GM19351 (cell line): ENCODE measurements around the gene FBXO47.

Experiments
- ATAC-seq: cut with Tn5 transposase; IDR thresholded peaks from one replicate; pipeline ENCODE4 v1.9.1; 2021; ENCODE audit warnings: mild to moderate bottlenecking, moderate library complexity; ENCODE audit not compliant: unreplicated experiment

Gene FBXO47

GRCh38 chr17:38967290-38967738 is at the start of gene FBXO47:
FBXO47 (minus strand) TSS chr17:38967403; CDS start chr17:38963025, 4,378 bp downstream.
- no peak for ATAC-seq

DNA sequence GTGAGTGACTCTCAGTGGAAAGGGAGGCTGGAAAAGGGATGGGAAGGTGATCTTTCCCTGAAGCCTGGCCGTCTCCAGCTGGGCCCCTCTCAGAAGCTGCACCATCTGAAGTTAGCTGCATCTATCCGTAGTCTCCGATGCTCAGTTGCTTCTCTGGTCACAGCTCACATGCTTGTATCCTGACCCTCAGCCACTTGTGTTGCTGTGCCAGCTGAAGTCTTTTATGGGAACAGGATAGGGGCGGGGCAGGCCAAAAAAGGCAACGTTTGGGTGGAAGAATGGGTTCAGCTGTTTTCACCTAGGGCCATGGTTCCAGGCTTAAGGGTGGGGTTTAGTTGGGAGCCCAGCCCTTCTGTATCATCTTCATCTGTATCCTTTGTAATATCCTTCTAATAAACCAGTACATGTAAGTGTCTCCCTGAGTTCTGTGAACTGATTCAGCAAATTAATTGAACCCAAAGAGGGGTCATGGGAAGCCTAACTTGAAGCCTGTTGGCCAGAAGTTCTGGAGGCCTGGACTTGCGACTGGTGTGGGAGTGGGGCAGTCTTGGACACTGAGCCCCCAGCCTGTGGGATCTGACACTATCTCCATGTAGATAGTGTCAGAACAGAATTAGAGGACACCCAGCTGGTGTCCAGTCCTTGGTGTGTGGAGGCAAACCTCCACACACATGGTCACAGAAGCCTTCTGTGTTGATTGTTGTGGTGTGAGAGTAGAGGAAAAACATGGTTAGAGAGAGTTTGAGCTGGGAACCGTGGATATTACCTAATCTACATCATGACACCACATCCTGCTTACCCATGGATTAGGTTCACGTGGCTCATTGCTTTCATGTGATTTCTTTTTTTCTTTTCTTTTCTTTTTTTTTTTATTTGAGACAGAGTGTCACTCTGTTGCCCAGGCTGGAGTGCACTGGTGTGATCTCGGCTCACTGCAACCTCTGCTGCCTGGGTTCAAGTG is 49.3 kb upstream of the FBXO47 start:
- ATAC-seq = no peak

DNA sequence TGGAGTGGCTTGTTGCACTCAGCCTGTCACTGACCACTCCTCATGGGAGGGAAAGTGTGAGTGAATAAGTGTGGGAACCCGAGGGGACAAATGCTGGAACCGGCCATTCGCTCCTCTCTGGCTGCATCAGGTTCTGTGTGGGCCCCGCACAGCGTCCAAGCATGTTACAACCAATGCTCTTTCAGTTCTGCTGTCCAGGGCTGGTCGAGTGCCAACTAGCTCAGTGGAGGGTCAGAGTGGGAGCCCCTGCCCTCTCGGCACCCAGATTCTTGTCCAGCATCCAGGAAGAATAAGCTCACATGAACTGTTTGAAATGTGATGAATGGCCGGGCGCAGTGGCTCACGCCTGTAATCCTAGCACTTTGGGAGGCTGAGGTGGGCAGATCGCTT is 48.3 kb upstream of the FBXO47 start:
- ATAC-seq = no peak

- no peak for ATAC-seq
Observed at GRCh38 chr17:39014795-39015545, 47.8 kb upstream of the FBXO47 start.

DNA sequence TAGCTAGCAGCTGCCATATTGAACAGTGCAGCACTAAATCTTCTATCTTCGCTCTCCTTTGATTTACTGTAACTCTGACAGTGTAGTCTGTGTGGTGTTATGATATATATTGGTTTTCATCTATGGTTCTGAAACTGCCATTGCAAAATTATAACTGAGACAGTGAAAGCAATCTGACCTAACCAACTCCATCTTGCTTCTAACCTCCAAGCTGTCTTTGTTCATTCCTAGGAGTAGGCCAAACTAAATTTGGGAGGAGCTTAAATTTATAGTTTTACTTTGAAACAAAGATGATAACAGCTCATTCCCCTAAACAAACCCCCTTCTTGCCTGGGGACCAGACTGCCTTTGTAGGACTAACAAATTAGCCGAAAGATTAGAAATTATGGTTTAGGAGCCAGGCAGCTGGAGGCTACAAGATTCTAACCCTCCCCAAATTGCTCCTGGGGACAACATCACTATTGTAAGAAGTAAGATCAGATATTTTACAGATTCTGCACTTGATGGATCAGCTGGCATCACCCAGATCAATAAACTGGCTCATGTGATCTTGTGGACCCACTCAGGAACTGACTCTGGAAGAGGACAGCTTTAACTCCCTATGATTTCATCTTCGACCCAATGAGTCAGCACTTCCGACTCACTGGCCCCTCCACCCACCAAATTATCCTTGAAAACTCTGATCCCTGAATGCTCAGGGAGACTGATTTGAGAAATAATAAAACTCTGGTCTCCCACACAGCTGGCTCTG is 47.0 kb upstream of the FBXO47 start:
- no peak for ATAC-seq

- ATAC-seq = no peak
Observed at GRCh38 chr17:39012725-39013124, 45.5 kb upstream of the FBXO47 start.

DNA sequence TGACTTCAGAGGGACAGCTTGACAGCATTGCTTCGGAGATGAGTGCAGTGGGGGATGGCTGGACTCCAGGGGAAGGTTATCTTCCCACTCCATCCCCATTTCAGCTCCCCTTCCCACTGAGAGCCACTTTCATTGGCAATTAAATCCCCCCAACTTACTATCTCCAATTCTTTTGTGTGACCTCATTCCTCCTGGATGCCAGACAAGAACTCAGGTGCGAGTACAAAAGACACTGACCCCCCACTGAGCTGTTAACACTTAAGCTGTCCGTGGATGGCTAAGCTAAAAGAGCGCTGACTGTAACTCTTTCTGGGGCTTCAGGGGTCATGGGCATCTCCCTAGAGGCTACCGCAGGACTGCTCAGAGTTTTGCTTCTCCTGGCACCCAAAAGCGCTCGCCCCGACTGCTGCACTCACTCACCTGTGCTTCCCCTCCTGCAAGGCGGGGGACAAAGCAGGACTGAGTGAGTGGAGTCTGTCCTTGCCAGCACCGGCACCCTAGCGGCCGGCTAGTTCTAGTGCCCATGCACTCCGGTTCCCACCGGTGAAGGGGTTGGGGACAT is 44.8 kb upstream of the FBXO47 start:
- no peak for ATAC-seq

DNA sequence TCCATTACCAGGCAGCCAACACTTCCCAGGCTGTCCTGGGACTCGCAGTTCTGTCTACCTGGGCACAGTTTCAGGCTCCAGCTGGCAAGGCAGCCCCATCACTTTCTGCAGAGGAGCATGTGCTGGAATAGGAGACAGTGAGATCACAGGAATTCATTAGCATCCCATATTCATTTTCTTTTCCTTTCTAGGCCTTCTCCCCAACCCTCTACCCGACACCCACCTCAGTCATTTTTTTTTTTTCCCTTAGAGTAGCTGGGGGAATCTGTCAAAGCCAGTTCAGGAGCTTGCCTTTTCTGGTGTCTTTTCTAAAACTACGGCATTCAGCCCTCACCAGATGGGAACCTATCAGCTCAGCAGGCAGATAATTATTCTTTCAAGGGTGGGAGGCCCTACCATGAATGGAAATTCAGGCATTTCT is 42.4 kb upstream of the FBXO47 start:
- ATAC-seq = no peak

DNA sequence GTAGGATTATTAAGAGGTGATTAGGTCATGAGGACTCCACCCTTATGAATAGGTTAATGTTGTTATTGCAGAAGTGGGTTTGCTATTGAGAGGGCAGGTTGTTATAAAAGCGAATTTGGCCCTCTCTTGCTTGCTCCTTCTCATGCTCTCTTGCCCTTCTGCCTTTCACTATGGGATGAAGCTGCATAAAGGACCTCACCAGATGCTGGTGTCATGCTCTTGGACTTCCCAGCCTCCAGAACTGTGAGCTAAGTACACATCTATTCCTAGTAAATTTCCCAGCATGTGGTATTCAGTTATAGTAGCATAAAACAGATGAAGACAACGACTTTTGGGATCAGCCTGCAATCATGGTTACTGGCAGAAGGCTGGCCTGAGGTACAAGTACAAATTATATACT is 41.4 kb upstream of the FBXO47 start:
- ATAC-seq = no peak

DNA sequence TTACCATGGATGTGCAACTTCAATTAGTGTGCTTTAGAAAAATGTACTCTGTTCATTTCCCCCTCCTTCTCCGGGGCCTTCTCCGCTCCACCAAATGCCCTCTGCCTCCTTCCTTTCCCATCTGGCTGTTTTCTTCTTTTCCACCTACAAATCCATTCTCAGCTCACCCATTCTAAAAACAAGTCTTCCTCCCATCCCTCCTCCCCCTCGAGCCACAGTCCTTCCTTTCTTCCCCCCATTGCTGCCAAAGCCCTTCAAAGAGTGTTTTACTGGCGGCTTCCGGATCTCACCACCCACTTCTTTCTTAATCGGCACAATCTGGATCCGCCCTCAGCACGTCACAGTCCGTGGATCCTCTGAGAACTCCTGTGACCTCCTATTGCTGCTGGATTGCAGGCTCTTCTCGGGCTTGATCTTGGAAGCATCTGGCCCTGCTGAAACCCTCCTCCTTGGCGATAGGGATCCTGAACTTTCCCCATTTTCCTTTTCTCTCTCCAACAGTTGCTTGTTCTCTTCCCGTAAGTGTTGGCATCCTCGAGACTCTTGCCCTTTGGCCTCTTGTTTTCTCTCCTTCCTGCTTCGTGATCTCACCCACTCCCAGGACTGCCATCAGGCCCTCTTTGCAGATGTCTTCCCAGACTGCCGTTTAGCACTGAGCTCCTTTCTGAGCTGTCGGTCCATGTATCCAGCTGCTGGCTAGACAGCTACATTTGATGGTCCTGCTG is 36.0 kb upstream of the FBXO47 start:
- no peak for ATAC-seq

- no peak for ATAC-seq
Observed at GRCh38 chr17:39001703-39002637, 34.8 kb upstream of the FBXO47 start.

GRCh38 chr17:39000021-39000601 is 32.9 kb upstream of the FBXO47 start:
- ATAC-seq = no peak

DNA sequence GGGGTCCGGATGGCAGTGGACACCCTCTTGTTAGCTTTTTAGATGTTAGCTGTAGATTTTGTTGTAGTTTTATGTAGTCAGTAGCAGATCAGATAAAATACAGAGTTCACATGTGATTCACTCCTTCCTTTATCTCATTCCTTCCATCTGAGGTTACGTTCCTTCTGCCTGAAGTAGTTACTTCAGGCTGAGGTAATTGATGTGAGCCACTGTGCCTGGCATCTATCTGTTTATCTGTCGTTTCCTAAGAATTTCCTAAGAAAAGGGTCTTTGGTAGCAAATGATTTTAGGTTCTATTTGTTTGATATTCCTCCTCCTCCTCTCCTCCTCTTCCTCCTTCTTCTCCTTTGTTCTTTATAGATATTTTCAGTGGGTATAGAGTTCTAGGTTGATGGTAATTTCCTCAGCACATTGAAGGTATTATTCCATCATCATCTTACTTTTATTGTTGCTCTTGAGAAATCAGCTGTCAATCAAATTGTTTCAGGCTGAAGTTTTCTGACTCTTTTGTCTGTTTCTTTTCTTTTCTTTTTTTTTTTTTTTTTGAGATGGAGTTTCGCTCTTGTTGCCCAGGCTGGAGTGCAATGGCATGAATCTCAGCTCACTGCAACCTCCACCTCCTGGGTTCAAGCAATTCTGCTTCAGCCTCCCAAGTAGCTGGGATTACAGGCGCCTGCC is 29.6 kb upstream of the FBXO47 start:
- no peak for ATAC-seq

DNA sequence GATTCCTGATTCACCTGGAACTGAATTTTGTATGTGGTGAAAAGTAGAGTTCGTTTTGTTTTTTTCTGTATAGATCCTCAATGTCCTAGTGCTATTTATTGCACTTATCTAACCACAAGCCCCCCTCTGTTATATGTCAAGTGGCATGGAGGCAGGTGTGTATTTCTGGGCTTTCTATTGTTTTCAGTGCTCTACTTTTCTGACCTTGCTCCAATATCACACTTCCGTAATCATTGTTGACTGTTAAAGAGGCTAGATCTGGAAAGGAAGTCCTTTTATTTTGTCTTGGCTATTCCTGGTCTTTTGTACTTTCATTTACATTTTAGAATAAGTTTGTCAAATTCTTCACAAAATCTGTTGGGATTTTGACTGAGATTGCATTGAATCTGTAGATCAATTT is 26.8 kb upstream of the FBXO47 start:
- no peak for ATAC-seq

- ATAC-seq = no peak
Observed at GRCh38 chr17:38984666-38985065, 17.5 kb upstream of the FBXO47 start.

DNA sequence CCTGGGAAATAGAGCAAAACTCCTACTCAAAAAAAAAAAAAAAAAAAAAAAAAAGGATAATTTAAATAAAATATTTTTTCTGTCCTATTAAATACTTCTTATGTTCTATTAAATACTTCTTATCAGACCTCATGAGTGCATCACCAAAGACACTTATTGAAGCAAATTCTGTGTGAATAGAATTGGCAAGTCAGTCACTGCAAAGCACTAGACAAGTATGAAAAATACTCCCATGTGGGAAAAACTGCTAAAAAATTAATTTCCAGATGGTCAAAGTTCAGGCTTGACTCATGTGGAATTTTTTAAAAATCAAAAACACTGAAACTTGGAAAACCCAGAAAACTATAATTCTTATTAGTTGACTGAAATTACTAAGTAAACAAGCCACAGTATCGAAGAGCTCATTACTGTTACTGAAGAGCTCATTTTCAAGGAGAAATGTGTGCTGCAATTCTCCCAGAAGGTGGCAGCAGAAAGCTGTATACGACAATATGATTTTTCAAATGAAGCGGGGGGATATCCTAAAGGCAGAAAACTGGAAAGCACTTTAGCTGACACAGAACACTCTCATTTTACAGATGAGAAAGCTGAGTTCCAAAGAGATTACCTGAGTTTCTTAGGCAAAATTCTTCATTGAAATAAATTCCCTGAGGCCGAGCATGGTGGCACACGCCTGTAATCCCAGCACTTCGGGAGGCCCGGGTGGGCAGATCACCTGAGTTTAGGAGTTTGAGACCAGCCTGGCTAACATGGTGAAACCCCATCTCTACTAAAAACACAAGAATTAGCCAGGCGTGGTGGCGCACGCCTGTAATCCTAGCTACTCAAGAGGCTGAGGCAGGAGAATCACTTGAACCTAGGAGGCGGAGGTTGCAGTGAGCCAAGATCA is 15.9 kb upstream of the FBXO47 start:
- no peak for ATAC-seq

GRCh38 chr17:38981636-38982035 is 14.4 kb upstream of the FBXO47 start:
- no peak for ATAC-seq
